GM12878 (cell line): ENCODE measurements around the gene HIVEP2. TPM values are rescaled to one million over a fixed set of nuclear protein-coding genes. Genes with fewer than 3 reads are reported as not detected.

Experiments
- ATF7 ChIP-seq: fragments of 450-650 bp; IDR thresholded peaks from 2 replicates; pipeline ENCODE4 v1.6.1; 2016; ENCODE audit warnings: low read depth, mild to moderate bottlenecking
- BACH1 ChIP-seq: fragments of 450-650 bp; IDR thresholded peaks from 2 replicates; pipeline ENCODE4 v1.6.1; 2017; ENCODE audit warnings: mild to moderate bottlenecking, borderline replicate concordance
- EP300 ChIP-seq, 2 experiments: fragments of 150-350 bp in 1 of 2; IDR thresholded peaks; 2 replicates each; pipeline ENCODE4 v1.6.1; 2011 to 2012; ENCODE audit warnings: low read depth in 2 of 2, low read length in 2 of 2, borderline replicate concordance in 1 of 2, improper control_type of control experiment in 1 of 2, inconsistent platforms in 1 of 2; ENCODE audit not compliant: control insufficient read depth in 1 of 2
- ESRRA ChIP-seq: IDR thresholded peaks from 2 replicates; pipeline ENCODE4 v1.6.1; 2012; ENCODE audit warnings: mild to moderate bottlenecking, low read length, improper control_type of control experiment
- IKZF2 ChIP-seq, 2 experiments: fragments of 450-650 bp; IDR thresholded peaks; 2 replicates each; pipeline ENCODE4 v1.6.1; 2017; ENCODE audit warnings: mild to moderate bottlenecking in 2 of 2, moderate library complexity in 2 of 2
- MXI1 ChIP-seq: fragments of 150-350 bp; IDR thresholded peaks from 2 replicates; pipeline ENCODE4 v1.6.1; 2011; ENCODE audit warnings: low read depth, mild to moderate bottlenecking, inconsistent platforms, low read length, improper control_type of control experiment
- MYC ChIP-seq: IDR thresholded peaks from 2 replicates; pipeline ENCODE4 v1.6.1; 2011; ENCODE audit warnings: mild to moderate bottlenecking, low read length, moderate library complexity, inconsistent platforms; ENCODE audit not compliant: insufficient read depth, insufficient replicate concordance, insufficient read length, severe bottlenecking
- NR2F1 ChIP-seq: fragments of 450-650 bp; conservative IDR thresholded peaks from 2 replicates; pipeline ENCODE4 v1.6.1; 2017; ENCODE audit warnings: mild to moderate bottlenecking
- PAX5 ChIP-seq: IDR thresholded peaks from 2 replicates; pipeline ENCODE4 v1.6.1; 2011; ENCODE audit warnings: low read depth, low read length, borderline replicate concordance
- RAD21 ChIP-seq: IDR thresholded peaks from 2 replicates; pipeline ENCODE4 v1.6.1; 2011; ENCODE audit warnings: mild to moderate bottlenecking, low read depth, low read length, moderate library complexity; ENCODE audit not compliant: insufficient read depth
- SPI1 ChIP-seq: IDR thresholded peaks from 2 replicates; pipeline ENCODE4 v1.6.1; 2011; ENCODE audit warnings: low read depth, mild to moderate bottlenecking, low read length, moderate library complexity, borderline replicate concordance; ENCODE audit not compliant: insufficient read depth
- TBL1XR1 ChIP-seq: IDR thresholded peaks from 2 replicates; pipeline ENCODE4 v1.6.1; 2012; ENCODE audit warnings: low read depth, low read length, improper control_type of control experiment
- TCF3 ChIP-seq: IDR thresholded peaks from 2 replicates; pipeline ENCODE4 v1.6.1; 2012; ENCODE audit warnings: low read depth, mild to moderate bottlenecking, low read length, borderline replicate concordance; ENCODE audit not compliant: insufficient read depth
- YY1 ChIP-seq: IDR thresholded peaks from 2 replicates; pipeline ENCODE4 v1.6.1; 2011; ENCODE audit warnings: low read depth, mild to moderate bottlenecking, low read length
- ZBED1 ChIP-seq: IDR thresholded peaks from 2 replicates; pipeline ENCODE4 v1.6.1; 2016; ENCODE audit warnings: borderline replicate concordance
- polyA plus RNA-seq, 11 experiments: library from polyadenylated mRNA; depleted of rRNA in 4 of 11; unstranded in 6 of 11; stranded (reverse) in 5 of 11; fragments of >200 nt; fragmentation: Nextera tagmentation in 4 of 11; fragmentation: Illumina TruSeq in 1 of 11; extraction: Ambion mirVana in 4 of 11; extraction: Trizol in 1 of 11; gene quantifications; 1 replicate in 1 of 11; 2 replicates in 10 of 11; pipeline versions ENCODE4 v1.2.1 to v1.2.3, GENCODE V29; 2011 to 2016; ENCODE audit warnings: inconsistent platforms in 2 of 11, missing spikeins in 2 of 11, low read depth in 1 of 11
- total RNA-seq, 4 experiments: library from RNA; depleted of rRNA in 3 of 4; stranded (reverse); fragments of >200 nt in 3 of 4; fragmentation: Illumina TruSeq in 1 of 4; extraction: Trizol in 1 of 4; gene quantifications; 2 replicates each; pipeline versions ENCODE4 v1.2.1 to v1.2.3, GENCODE V29; 2013 to 2021
- TF ChIP-seq, protein P1 (sequence below): fragments of 450-650 bp; IDR thresholded peaks from 2 replicates; pipeline ENCODE4 v1.6.1; 2016; ENCODE audit warnings: mild to moderate bottlenecking, moderate library complexity, borderline replicate concordance
- TF ChIP-seq, protein P2 (sequence below): fragments of 450-650 bp; IDR thresholded peaks from 2 replicates; pipeline ENCODE4 v1.6.1; 2016; ENCODE audit warnings: mild to moderate bottlenecking
- TF ChIP-seq, protein P3 (sequence below): fragments of 450-650 bp; IDR thresholded peaks from 2 replicates; pipeline ENCODE4 v1.6.1; 2017; ENCODE audit warnings: low read depth, mild to moderate bottlenecking, moderate library complexity
- TF ChIP-seq, protein P4 (sequence below): IDR thresholded peaks from 2 replicates; pipeline ENCODE4 v1.6.1; 2012; ENCODE audit warnings: low read length, inconsistent platforms

HIVEP2 gene
- total and polyA plus RNA-seq, 10 of the 15 experiments (the other 5 are each of a cell fraction or from before 2014, with no cell fraction given): 1.2 to 15.7 (median 10.2) TPM

DNA sequence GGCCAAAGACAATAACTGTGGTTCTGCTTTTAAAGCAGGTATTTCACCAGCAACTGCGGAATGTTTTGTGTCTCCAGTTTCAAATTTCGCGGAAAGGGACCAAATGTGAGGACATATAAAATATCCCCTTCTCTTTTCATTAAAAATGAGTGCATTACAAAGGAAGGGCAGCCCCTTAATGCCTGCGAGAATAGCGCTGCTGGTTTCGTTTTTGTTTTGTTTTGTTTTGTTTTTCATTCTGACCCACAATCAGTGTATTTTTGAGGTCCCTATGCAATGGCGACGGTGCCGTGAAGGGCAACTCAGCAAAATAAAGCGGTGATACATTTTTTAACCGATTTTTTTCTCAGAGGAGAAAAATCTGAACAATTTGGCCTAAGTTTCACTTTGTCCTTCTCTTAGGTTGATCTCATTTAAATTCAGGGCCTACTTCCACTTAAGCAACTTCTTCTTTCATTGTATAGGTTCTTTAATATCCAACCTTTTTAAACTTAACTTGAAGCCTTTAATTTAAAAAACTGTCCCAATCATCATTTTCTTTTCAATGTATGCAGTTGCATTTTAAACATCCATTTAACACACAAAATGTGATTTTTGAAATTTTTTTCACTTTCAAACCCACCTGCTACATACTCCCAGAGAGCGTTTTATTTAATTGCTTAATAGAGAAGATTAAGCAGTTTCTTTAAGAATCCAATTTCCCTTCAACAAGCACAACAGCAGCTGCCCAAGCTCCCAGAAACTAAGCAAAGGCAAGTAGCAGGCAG lies 2.9 kb upstream of the HIVEP2 start (continued):
- TF ChIP-seq PAX5: no peak
- no peak; a peak in 3 of 4 replicates for TF ChIP-seq EP300 (IDR thresholded peaks at IDR 0.05; ENCODE audit: borderline replicate concordance in 1 of 2, control insufficient read depth in 1 of 2, low read depth in 2 of 2, low read length in 2 of 2)
- no peak for TF ChIP-seq MYC
- TF ChIP-seq TBL1XR1: no peak
- peak; percentile 81 for TF ChIP-seq ATF7
- TF ChIP-seq NR2F1: peak; percentile 71
- peak; percentile 85 to 87 for TF ChIP-seq IKZF2 (IDR thresholded peaks at IDR 0.05)
- TF ChIP-seq, protein P1, sequence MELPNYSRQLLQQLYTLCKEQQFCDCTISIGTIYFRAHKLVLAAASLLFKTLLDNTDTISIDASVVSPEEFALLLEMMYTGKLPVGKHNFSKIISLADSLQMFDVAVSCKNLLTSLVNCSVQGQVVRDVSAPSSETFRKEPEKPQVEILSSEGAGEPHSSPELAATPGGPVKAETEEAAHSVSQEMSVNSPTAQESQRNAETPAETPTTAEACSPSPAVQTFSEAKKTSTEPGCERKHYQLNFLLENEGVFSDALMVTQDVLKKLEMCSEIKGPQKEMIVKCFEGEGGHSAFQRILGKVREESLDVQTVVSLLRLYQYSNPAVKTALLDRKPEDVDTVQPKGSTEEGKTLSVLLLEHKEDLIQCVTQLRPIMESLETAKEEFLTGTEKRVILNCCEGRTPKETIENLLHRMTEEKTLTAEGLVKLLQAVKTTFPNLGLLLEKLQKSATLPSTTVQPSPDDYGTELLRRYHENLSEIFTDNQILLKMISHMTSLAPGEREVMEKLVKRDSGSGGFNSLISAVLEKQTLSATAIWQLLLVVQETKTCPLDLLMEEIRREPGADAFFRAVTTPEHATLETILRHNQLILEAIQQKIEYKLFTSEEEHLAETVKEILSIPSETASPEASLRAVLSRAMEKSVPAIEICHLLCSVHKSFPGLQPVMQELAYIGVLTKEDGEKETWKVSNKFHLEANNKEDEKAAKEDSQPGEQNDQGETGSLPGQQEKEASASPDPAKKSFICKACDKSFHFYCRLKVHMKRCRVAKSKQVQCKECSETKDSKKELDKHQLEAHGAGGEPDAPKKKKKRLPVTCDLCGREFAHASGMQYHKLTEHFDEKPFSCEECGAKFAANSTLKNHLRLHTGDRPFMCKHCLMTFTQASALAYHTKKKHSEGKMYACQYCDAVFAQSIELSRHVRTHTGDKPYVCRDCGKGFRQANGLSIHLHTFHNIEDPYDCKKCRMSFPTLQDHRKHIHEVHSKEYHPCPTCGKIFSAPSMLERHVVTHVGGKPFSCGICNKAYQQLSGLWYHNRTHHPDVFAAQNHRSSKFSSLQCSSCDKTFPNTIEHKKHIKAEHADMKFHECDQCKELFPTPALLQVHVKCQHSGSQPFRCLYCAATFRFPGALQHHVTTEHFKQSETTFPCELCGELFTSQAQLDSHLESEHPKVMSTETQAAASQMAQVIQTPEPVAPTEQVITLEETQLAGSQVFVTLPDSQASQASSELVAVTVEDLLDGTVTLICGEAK: peak; percentile 24; the same call in 1 of the 2 replicates
- TF ChIP-seq SPI1: 0 out of 2 replicates have a peak, but pooled peaks have one; percentile 16
- TF ChIP-seq ZBED1: 0 out of 2 replicates have a peak, but pooled peaks have one; percentile 27
- TF ChIP-seq RAD21: no peak
- TF ChIP-seq TCF3: no peak
- TF ChIP-seq YY1: peak; percentile 89
- TF ChIP-seq, protein P2, sequence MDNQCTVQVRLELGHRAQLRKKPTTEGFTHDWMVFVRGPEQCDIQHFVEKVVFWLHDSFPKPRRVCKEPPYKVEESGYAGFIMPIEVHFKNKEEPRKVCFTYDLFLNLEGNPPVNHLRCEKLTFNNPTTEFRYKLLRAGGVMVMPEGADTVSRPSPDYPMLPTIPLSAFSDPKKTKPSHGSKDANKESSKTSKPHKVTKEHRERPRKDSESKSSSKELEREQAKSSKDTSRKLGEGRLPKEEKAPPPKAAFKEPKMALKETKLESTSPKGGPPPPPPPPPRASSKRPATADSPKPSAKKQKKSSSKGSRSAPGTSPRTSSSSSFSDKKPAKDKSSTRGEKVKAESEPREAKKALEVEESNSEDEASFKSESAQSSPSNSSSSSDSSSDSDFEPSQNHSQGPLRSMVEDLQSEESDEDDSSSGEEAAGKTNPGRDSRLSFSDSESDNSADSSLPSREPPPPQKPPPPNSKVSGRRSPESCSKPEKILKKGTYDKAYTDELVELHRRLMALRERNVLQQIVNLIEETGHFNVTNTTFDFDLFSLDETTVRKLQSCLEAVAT: peak; percentile 29; the same call in 1 of the 2 replicates
- no peak for TF ChIP-seq ESRRA
- TF ChIP-seq MXI1: no peak
- TF ChIP-seq, protein P3, sequence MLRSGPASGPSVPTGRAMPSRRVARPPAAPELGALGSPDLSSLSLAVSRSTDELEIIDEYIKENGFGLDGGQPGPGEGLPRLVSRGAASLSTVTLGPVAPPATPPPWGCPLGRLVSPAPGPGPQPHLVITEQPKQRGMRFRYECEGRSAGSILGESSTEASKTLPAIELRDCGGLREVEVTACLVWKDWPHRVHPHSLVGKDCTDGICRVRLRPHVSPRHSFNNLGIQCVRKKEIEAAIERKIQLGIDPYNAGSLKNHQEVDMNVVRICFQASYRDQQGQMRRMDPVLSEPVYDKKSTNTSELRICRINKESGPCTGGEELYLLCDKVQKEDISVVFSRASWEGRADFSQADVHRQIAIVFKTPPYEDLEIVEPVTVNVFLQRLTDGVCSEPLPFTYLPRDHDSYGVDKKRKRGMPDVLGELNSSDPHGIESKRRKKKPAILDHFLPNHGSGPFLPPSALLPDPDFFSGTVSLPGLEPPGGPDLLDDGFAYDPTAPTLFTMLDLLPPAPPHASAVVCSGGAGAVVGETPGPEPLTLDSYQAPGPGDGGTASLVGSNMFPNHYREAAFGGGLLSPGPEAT: peak; percentile 93
- TF ChIP-seq, protein P4, sequence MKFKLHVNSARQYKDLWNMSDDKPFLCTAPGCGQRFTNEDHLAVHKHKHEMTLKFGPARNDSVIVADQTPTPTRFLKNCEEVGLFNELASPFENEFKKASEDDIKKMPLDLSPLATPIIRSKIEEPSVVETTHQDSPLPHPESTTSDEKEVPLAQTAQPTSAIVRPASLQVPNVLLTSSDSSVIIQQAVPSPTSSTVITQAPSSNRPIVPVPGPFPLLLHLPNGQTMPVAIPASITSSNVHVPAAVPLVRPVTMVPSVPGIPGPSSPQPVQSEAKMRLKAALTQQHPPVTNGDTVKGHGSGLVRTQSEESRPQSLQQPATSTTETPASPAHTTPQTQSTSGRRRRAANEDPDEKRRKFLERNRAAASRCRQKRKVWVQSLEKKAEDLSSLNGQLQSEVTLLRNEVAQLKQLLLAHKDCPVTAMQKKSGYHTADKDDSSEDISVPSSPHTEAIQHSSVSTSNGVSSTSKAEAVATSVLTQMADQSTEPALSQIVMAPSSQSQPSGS: peak; percentile 72
- no peak for TF ChIP-seq BACH1
